ENCODE results near the gene DUSP1.

- no peak for TF ChIP-seq CTCF (IDR thresholded peaks at IDR 0.05)
- no peak for TF ChIP-seq POLR2A (IDR thresholded peaks at IDR 0.05)
- TF ChIP-seq POLR2AphosphoS5 (IDR thresholded peaks at IDR 0.05; ENCODE audit: insufficient read depth in 1 of 2, low read depth in 1 of 2) = no peak
Observed at GRCh38 chr5:172805736-172806255, 34.8 kb upstream of the DUSP1 start.

All from vagina (tissue), 2 donors.